ENCODE data around the gene CREBBP. TPM values are rescaled to one million over a fixed set of nuclear protein-coding genes. Genes with fewer than 3 reads are reported as not detected.

The CREBBP gene
- polyA plus RNA-seq, 1 of the 3 experiments (the other 2 are of a cell fraction) = 5.7 TPM

DNA sequence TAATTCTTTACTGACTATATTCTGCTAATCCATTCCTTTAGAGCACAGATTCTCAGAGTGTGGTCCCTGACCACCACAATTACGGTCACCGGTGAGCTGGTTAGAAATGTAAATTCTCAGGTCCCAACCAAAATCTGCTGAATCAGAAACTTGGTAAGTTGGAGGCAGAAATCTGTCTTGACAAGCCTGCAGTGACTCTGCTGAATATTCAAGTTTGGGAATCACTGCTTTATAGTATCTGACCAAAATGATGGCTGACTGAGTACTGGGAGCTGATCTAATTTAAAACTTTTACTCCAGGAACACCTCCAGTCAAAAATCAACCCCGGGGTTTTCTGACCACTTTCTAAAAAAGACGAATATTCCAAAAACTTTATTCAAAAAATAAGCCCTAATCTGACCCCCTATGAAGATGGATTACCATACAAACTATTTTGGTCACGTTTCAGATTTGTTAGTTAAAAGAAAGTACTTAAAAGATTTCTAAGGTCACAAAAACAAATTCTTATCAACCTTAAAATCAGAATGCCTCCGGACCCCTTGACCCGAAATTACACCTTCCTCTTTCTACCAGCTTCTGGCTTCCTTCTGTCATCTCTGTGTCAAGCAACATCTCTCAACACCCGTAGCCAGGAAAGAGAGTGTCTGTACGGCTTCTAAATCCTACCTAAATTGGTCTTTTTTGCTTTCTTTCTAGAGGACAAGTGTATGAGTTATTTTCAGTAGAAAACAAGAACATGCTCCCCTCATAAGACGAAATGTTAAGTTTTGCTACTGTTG lies 38.6 kb downstream of the CREBBP start:
- WGBS (ENCODE audit: low lambda C conversion rate) = 96% methylated on average over 10 of the region's 10 CpGs
- TF ChIP-seq, protein P1, sequence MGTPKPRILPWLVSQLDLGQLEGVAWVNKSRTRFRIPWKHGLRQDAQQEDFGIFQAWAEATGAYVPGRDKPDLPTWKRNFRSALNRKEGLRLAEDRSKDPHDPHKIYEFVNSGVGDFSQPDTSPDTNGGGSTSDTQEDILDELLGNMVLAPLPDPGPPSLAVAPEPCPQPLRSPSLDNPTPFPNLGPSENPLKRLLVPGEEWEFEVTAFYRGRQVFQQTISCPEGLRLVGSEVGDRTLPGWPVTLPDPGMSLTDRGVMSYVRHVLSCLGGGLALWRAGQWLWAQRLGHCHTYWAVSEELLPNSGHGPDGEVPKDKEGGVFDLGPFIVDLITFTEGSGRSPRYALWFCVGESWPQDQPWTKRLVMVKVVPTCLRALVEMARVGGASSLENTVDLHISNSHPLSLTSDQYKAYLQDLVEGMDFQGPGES (IDR thresholded peaks at IDR 0.05; ENCODE audit: low read depth, low read length) = no peak
- no peak for TF ChIP-seq GATA2 (CRISPR knock-in tag; IDR thresholded peaks at IDR 0.05)
- no peak for TF ChIP-seq USF1 (IDR thresholded peaks at IDR 0.05; ENCODE audit: borderline replicate concordance, low read depth)
- no peak for TF ChIP-seq MEF2A (IDR thresholded peaks at IDR 0.05; ENCODE audit: borderline replicate concordance, low read depth)
- TF ChIP-seq, protein P2, sequence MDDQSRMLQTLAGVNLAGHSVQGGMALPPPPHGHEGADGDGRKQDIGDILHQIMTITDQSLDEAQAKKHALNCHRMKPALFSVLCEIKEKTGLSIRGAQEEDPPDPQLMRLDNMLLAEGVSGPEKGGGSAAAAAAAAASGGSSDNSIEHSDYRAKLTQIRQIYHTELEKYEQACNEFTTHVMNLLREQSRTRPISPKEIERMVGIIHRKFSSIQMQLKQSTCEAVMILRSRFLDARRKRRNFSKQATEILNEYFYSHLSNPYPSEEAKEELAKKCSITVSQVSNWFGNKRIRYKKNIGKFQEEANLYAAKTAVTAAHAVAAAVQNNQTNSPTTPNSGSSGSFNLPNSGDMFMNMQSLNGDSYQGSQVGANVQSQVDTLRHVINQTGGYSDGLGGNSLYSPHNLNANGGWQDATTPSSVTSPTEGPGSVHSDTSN (IDR thresholded peaks at IDR 0.05) = no peak
- no peak for TF ChIP-seq RCOR1 (IDR thresholded peaks at IDR 0.05; ENCODE audit: low read length)
- TF ChIP-seq, protein P3, sequence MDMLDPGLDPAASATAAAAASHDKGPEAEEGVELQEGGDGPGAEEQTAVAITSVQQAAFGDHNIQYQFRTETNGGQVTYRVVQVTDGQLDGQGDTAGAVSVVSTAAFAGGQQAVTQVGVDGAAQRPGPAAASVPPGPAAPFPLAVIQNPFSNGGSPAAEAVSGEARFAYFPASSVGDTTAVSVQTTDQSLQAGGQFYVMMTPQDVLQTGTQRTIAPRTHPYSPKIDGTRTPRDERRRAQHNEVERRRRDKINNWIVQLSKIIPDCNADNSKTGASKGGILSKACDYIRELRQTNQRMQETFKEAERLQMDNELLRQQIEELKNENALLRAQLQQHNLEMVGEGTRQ (IDR thresholded peaks at IDR 0.05; ENCODE audit: borderline replicate concordance, low read depth, low read length) = no peak
- TF ChIP-seq SMC3 (IDR thresholded peaks at IDR 0.05; ENCODE audit: low read depth, low read length) = no peak
- TF ChIP-seq JUND (IDR thresholded peaks at IDR 0.05) = no peak
- no peak for TF ChIP-seq NFIC (IDR thresholded peaks at IDR 0.05; ENCODE audit: borderline replicate concordance)
- no peak for TF ChIP-seq MXI1 (IDR thresholded peaks at IDR 0.05; ENCODE audit: low read depth, low read length)
- no peak for TF ChIP-seq POLR2AphosphoS5 (IDR thresholded peaks at IDR 0.05; ENCODE audit: low read depth, low read length)
- TF ChIP-seq GABPA (IDR thresholded peaks at IDR 0.05; ENCODE audit: low read depth) = no peak
- TF ChIP-seq CTCF (IDR thresholded peaks at IDR 0.05) = no peak
- TF ChIP-seq EP300 (IDR thresholded peaks at IDR 0.05; ENCODE audit: borderline replicate concordance in 1 of 2, low read depth in 1 of 2, low read length in 1 of 2) = no peak
- TF ChIP-seq TEAD4 (IDR thresholded peaks at IDR 0.05; ENCODE audit: borderline replicate concordance, insufficient read depth) = no peak
- TF ChIP-seq, protein P4, sequence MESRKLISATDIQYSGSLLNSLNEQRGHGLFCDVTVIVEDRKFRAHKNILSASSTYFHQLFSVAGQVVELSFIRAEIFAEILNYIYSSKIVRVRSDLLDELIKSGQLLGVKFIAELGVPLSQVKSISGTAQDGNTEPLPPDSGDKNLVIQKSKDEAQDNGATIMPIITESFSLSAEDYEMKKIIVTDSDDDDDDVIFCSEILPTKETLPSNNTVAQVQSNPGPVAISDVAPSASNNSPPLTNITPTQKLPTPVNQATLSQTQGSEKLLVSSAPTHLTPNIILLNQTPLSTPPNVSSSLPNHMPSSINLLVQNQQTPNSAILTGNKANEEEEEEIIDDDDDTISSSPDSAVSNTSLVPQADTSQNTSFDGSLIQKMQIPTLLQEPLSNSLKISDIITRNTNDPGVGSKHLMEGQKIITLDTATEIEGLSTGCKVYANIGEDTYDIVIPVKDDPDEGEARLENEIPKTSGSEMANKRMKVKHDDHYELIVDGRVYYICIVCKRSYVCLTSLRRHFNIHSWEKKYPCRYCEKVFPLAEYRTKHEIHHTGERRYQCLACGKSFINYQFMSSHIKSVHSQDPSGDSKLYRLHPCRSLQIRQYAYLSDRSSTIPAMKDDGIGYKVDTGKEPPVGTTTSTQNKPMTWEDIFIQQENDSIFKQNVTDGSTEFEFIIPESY (IDR thresholded peaks at IDR 0.05; ENCODE audit: borderline replicate concordance, low read depth) = no peak
- no peak for TF ChIP-seq YY1 (IDR thresholded peaks at IDR 0.05; ENCODE audit: low read depth)
- TF ChIP-seq TCF12 (IDR thresholded peaks at IDR 0.05) = no peak
- no peak for TF ChIP-seq SIN3A (IDR thresholded peaks at IDR 0.05; ENCODE audit: borderline replicate concordance, low read depth, low read length)
- peaks cover 3 to 15% of the 10 kb centered on the region in 2 experiments for H3K36me3 ChIP-seq (replicated peaks in 1 of 2; ENCODE audit: control insufficient read depth in 1 of 2, insufficient read depth in 2 of 2, low read length in 1 of 2)
- H3K4me1 ChIP-seq (ENCODE audit: control insufficient read depth in 1 of 2, insufficient read depth in 2 of 2, low read depth in 1 of 2, low read length in 1 of 2) = peaks cover 2 to 21% of the 10 kb centered on the region in 2 experiments; a peak in 3 of 4 replicates
- no peak overlapping the region for H3K27ac ChIP-seq (ENCODE audit: low read depth in 2 of 2, low read length in 1 of 2)
- no peak overlapping the region for H3K9ac ChIP-seq
- H3F3A ChIP-seq (replicated peaks; ENCODE audit: insufficient read depth) = peaks cover 12% of the 10 kb centered on the region
- peaks cover 98% of the 10 kb centered on the region for H3K79me2 ChIP-seq (ENCODE audit: insufficient read depth)
- ChIA-PET CTCF (no interaction called here), POLR2A (no interaction called here)
- no peaks in the 10 kb centered on the region for H3K27me3 ChIP-seq (ENCODE audit: insufficient read depth)
- H3K9me2 ChIP-seq = no peaks in the 10 kb centered on the region
- no peak overlapping the region for H2AFZ ChIP-seq (ENCODE audit: low read depth)
- peaks cover 95% of the 10 kb centered on the region for H4K20me1 ChIP-seq (ENCODE audit: insufficient read depth)
- no peaks in the 10 kb centered on the region for H3K9me3 ChIP-seq
- H3K4me3 ChIP-seq (ENCODE audit: low read depth in 2 of 2, low read length in 1 of 2) = no peak overlapping the region
- no peak overlapping the region for H3K4me2 ChIP-seq
- DNase-seq = no peak
